ENCODE results near the gene HSDL2. TPM values are rescaled to one million over a fixed set of nuclear protein-coding genes. Genes with fewer than 3 reads are reported as not detected.

Gene HSDL2
- total RNA-seq, 2 experiments from 2014 or later = 25.9 to 28.5 TPM

DNA sequence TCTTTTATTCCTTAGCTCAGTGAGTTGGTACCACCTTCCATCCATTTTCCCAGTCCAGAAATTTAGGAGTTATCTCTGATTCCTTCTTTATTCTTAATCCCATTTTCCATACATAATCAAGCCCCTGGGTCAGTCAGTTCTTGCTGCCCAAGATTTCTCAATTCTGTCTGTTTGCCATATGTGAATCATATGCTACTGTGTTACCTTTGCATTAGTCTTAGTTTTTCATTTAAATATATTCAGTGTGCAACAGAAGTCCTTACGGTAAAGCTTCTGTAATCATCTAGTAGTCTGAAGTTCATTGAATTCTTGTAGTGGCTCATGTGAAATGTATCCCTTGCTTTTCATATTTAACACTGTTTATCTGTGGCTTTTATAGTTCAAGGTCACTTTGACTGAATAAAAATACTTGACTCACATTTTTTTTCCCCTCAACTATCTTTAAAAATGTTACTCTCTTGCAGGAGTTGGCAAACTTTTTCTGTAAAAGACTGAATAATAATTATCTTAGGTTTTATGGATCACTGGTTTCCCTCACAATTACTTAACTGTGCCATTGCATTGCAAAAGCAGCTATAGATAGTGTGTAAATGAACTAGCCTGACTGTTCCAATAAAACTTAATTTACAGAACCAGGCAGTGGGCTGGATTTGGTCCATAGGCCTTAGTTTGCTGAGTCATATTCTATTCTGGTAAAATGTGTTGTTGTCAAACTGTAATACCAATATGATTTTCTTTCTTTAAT, 113.7 kb downstream of the HSDL2 start:
- H3K36me3 Mint-ChIP-seq (ENCODE audit: low read depth) = peaks cover 31% of the 10 kb centered on the region

DNA sequence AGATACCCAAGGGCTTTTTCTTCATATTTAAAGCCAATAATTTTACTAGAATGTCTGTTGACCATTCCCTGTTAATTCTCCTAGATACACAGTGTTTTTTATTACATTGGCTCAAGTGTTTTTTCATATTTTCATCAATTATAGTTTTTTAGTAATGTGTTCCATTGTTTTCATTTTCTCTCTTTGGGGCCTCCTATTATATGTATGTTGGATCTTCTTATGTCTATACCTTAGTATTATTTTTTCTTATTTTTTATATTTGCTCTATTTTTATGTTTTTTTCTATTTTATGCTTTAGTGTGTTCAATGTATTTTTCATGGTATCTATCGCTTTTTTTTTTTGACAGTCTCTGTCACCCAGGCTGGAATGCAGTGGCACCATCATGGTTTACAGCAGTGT, 114.2 kb downstream of the HSDL2 start:
- H3K36me3 Mint-ChIP-seq (ENCODE audit: low read depth) = peaks cover 31% of the 10 kb centered on the region
- DNase-seq = no peak
- H3K9me3 Mint-ChIP-seq = peaks cover 20% of the 10 kb centered on the region
- CTCF ChIA-PET = no interaction called here
- H3K27ac Mint-ChIP-seq = no peak overlapping the region
- peaks cover 10% of the 10 kb centered on the region for H3K4me1 Mint-ChIP-seq (ENCODE audit: low read depth)
- no peaks in the 10 kb centered on the region for H3K27me3 Mint-ChIP-seq (ENCODE audit: low read depth)
- no peak overlapping the region for H3K4me3 Mint-ChIP-seq
- intact Hi-C loops (cut with micrococcal nuclease) = no loop called here

More for the DNA sequence above, 113.7 kb downstream of the HSDL2 start:
- peaks cover 14% of the 10 kb centered on the region for H3K4me1 Mint-ChIP-seq (ENCODE audit: low read depth)
- no peak for DNase-seq
- CTCF ChIA-PET = interaction anchor here (0.6 kb wide), 1 partner anchor 224 kb away, joined by 3 read pairs; the partner anchor contains the start of gene INIP
- H3K27me3 Mint-ChIP-seq (ENCODE audit: low read depth) = no peaks in the 10 kb centered on the region
- intact Hi-C loops (cut with micrococcal nuclease) = no loop called here
- peaks cover 20% of the 10 kb centered on the region for H3K9me3 Mint-ChIP-seq
- no peak overlapping the region for H3K27ac Mint-ChIP-seq
- no peak overlapping the region for H3K4me3 Mint-ChIP-seq

DNA sequence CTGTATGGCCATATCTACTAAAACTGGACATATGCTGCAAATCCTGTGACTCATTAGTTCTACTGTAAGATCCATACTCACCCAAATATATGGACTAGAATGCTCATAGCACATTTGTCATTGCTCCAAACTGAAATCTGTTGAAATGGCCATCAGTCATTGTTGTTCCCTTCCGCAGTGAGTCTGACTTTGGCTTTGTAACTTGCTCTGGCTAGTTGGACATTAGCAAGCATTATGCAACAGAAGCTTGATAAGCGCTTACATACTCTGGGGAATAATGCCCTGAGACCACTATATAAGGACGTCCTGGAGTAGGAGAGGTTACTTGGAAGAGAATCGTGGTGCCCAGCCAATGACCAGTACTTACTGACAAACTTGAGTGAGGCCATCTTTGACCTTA, 115.7 kb downstream of the HSDL2 start:
- CTCF ChIA-PET = no interaction called here
- DNase-seq = no peak
- H3K4me3 Mint-ChIP-seq = no peak overlapping the region
- peaks cover under 1% of the 10 kb centered on the region for H3K4me1 Mint-ChIP-seq (ENCODE audit: low read depth)
- no peak overlapping the region for H3K27ac Mint-ChIP-seq
- intact Hi-C loops (cut with micrococcal nuclease) = no loop called here
- no peaks in the 10 kb centered on the region for H3K27me3 Mint-ChIP-seq (ENCODE audit: low read depth)
- H3K9me3 Mint-ChIP-seq = peaks cover 20% of the 10 kb centered on the region
- H3K36me3 Mint-ChIP-seq (ENCODE audit: low read depth) = peaks cover 31% of the 10 kb centered on the region

DNA sequence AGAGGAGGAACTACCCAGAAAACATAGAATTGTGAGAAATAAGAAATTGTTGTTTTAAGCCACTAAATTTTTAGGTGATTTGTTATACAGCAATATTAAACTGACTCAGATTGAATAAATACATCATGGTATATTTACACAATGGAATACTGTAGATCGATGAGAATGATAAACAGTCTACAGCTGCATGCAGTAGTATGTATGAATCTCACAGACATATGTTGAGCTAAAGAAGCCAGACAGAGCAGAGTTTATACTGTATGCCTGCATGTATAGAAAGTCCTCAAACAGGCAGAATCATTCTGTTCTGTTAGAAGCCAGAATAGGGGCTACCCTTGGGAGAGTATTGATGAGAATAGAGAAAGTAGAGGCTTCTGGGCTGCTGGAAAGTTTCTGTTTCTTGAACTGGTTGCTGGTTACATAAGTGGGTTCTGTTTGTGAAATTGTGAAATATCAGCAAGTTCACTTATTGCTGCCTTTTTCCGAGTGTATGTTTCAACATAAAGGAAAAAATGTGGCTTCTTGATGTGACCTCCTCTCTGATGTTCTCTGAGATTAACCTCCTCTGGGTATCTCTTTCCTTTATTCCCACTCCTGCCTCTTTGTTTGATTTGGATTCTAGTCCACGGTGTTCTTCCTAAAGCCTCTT, 116.3 kb downstream of the HSDL2 start:
- intact Hi-C loops (cut with micrococcal nuclease) = no loop called here
- Mint-ChIP-seq H3K4me3 (no peak overlapping the region), H3K36me3 (ENCODE audit: low read depth) (peaks cover 31% of the 10 kb centered on the region), H3K27ac (no peak overlapping the region), H3K4me1 (ENCODE audit: low read depth) (no peaks in the 10 kb centered on the region), H3K9me3 (peaks cover 20% of the 10 kb centered on the region), H3K27me3 (ENCODE audit: low read depth) (no peaks in the 10 kb centered on the region)
- no peak for DNase-seq
- CTCF ChIA-PET = no interaction called here

DNA sequence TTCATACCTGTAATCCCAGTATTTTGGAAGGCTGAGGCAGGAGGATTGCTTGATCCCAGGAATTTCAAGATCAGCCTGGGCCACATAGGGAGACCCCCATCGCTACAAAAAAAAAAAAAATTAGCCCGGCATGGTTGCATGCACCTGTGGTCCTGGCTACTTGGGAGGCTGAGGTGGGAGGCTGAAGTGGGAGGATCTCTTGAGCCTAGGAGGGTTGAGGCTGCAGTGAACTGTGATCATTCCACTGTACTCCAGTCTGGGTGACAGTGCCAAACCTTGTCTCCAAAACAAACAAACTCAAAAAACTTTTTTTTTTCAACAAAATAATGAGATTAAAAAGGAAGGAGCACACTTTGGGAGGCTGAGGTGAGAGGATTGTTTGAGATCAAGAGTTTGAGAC, 120.9 kb downstream of the HSDL2 start:
- intact Hi-C loops (cut with micrococcal nuclease) = no loop called here
- DNase-seq = no peak
- Mint-ChIP-seq H3K9me3 (no peaks in the 10 kb centered on the region), H3K4me3 (no peak overlapping the region), H3K4me1 (ENCODE audit: low read depth) (no peaks in the 10 kb centered on the region), H3K36me3 (ENCODE audit: low read depth) (no peaks in the 10 kb centered on the region), H3K27me3 (ENCODE audit: low read depth) (no peaks in the 10 kb centered on the region), H3K27ac (no peak overlapping the region)
- CTCF ChIA-PET = no interaction called here

DNA sequence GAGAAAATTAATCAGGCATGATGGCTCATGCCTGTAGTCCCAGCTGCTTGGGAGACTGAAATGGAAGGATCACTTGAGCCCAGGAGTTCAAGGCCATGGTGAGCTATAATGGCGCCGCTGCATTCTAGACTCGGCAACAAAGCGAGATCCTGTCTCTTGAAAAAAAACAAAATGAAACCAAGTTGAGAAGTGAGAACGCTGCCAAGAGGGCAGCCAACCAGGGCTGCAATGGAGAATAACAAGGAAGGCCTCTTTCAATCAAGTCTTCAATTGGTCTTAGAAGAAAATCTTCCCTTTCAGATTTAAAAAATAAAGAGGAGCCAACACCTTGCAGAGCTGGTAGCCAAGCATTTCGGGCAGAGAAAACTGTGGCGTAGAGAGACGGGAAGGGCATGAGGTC, 121.4 kb downstream of the HSDL2 start:
- intact Hi-C loops (cut with micrococcal nuclease) = no loop called here
- H3K4me3 Mint-ChIP-seq = no peak overlapping the region
- CTCF ChIA-PET = no interaction called here
- H3K27me3 Mint-ChIP-seq (ENCODE audit: low read depth) = no peaks in the 10 kb centered on the region
- H3K9me3 Mint-ChIP-seq = no peaks in the 10 kb centered on the region
- no peak overlapping the region for H3K27ac Mint-ChIP-seq
- H3K36me3 Mint-ChIP-seq (ENCODE audit: low read depth) = no peaks in the 10 kb centered on the region
- no peak for DNase-seq
- H3K4me1 Mint-ChIP-seq (ENCODE audit: low read depth) = no peaks in the 10 kb centered on the region

DNA sequence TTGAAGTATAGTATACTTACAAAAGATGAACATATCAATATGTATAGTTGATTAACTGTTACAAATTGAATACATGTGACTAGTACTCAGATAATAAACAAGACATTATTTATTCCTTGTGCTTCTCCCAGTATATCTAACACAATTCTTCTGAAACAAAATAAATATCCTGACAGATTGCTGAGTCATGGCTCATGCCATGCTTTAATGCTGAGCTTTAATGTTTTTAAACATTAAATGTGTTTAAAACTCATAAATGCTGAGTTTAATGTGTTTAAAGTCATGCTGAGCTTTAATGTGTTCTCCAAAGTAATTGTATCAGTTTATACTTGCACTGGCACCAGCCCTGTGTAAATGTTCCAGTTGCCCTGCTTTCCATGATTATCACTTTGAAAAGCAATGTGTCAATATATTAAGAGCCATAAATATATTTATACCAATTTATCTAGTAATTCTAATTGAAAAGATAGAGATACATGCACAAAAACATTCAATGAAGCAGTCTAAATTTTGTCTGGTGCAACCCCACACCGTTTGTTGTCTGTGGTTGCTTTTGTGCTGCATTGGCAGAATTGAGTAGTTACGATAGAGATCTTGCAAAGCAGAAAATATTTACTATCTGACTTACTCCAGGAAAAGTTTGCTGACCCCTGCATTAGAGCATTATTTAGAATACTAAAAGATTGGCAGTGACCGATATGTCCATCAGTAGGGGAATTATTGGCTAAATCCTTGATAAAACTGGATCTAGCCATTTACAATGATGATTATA, 122.5 kb downstream of the HSDL2 start:
- H3K27ac Mint-ChIP-seq = no peak overlapping the region
- H3K4me3 Mint-ChIP-seq = no peak overlapping the region
- CTCF ChIA-PET = interaction anchor here (0.6 kb wide), 1 partner anchor 28 kb away, joined by 3 read pairs; no protein-coding TSS in a partner anchor
- no peaks in the 10 kb centered on the region for H3K4me1 Mint-ChIP-seq (ENCODE audit: low read depth)
- intact Hi-C loops (cut with micrococcal nuclease) = no loop called here
- no peaks in the 10 kb centered on the region for H3K9me3 Mint-ChIP-seq
- H3K36me3 Mint-ChIP-seq (ENCODE audit: low read depth) = no peaks in the 10 kb centered on the region
- H3K27me3 Mint-ChIP-seq (ENCODE audit: low read depth) = no peaks in the 10 kb centered on the region
- DNase-seq = no peak

DNA sequence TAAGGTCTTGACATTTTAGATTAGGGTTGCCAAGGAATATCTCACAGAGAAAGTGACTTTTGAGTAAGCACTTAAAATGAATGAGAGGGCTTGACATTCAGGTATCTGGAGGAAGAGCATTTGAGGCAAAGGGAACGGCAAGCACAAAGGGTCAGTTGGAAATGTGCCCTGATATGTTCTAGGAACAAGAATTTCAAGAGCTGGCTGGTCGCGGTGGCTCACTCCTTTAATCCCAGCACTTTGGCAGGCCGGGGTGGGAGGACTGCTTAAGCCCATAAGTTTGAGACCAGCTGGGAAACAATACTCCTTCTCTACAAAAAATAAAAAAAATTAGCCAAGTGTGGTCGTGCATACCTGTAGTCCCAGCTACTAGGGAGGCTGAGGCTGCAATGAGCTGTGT, 123.3 kb downstream of the HSDL2 start:
- no peaks in the 10 kb centered on the region for H3K36me3 Mint-ChIP-seq (ENCODE audit: low read depth)

DNA sequence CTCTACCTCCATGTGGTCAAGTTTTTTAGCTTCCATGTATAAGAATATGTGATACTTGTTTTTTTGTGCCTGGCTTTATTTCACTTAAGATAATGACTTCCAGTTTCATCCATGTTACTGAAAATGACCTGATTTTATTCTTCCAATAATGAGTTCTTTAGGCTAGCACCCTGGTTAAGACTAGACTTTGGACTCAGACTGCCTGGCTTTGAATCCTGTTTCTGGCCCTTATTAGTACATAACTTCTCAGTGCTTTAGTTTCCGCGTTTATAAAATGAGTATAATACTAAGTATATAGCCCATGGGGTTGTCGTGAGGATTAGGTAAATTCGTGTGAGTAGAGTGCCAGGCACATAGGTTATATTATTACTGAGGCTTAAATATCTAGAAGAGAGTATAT, 125.2 kb downstream of the HSDL2 start:
- Mint-ChIP-seq H3K36me3 (ENCODE audit: low read depth) (no peaks in the 10 kb centered on the region), H3K4me3 (no peak overlapping the region), H3K27ac (no peak overlapping the region), H3K4me1 (ENCODE audit: low read depth) (no peaks in the 10 kb centered on the region), H3K9me3 (no peaks in the 10 kb centered on the region), H3K27me3 (ENCODE audit: low read depth) (no peaks in the 10 kb centered on the region)
- CTCF ChIA-PET = no interaction called here
- no peak for DNase-seq
- intact Hi-C loops (cut with micrococcal nuclease) = no loop called here

More for the DNA sequence above, 123.3 kb downstream of the HSDL2 start:
- no peaks in the 10 kb centered on the region for H3K9me3 Mint-ChIP-seq
- no peaks in the 10 kb centered on the region for H3K4me1 Mint-ChIP-seq (ENCODE audit: low read depth)
- no peak for DNase-seq
- H3K4me3 Mint-ChIP-seq = no peak overlapping the region
- CTCF ChIA-PET = no interaction called here
- H3K27me3 Mint-ChIP-seq (ENCODE audit: low read depth) = no peaks in the 10 kb centered on the region
- intact Hi-C loops (cut with micrococcal nuclease) = no loop called here
- H3K27ac Mint-ChIP-seq = no peak overlapping the region

DNA sequence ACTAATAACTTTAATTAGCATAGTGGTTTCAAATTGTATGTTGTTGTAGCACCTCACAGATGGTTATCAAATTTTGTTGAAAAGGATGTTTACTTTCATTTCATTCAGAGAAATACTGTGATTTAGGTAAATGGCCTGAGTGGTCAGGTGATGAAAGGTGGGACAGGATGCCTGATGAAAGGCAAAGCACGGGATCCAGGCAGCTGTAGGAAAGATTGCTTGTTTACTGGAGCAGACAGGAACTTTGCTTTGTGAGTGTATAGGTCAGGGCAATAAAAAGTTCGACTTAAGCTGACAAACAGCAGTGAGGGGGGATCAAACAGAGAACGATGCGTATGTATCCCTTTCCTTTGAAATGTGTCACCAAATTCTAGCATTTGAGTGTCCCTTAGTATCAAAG, 125.7 kb downstream of the HSDL2 start:
- Mint-ChIP-seq H3K27me3 (ENCODE audit: low read depth) (no peaks in the 10 kb centered on the region), H3K4me3 (no peak overlapping the region), H3K36me3 (ENCODE audit: low read depth) (no peaks in the 10 kb centered on the region), H3K4me1 (ENCODE audit: low read depth) (no peaks in the 10 kb centered on the region), H3K27ac (no peak overlapping the region), H3K9me3 (no peaks in the 10 kb centered on the region)
- CTCF ChIA-PET = no interaction called here
- DNase-seq = no peak
- intact Hi-C loops (cut with micrococcal nuclease) = no loop called here

DNA sequence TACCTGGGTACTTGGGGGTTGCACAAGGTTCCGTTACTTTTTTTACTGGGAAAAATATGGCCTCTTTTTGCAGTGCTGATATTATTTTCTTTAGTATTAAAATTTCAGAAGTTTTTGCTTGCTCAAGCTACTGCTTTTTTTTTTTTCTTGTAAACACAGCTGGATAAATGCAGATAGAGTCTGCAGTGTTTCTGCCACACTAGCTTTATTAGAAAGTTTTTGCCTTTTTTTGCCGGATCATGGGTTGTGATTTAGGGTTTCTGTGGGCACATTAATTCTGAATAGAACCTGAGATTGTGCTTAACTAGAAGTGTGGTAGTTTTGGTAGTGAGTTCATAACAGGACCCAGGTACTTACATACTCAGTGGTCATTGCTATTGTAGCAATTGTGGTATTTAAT, 126.7 kb downstream of the HSDL2 start:
- CTCF ChIA-PET = no interaction called here

DNA sequence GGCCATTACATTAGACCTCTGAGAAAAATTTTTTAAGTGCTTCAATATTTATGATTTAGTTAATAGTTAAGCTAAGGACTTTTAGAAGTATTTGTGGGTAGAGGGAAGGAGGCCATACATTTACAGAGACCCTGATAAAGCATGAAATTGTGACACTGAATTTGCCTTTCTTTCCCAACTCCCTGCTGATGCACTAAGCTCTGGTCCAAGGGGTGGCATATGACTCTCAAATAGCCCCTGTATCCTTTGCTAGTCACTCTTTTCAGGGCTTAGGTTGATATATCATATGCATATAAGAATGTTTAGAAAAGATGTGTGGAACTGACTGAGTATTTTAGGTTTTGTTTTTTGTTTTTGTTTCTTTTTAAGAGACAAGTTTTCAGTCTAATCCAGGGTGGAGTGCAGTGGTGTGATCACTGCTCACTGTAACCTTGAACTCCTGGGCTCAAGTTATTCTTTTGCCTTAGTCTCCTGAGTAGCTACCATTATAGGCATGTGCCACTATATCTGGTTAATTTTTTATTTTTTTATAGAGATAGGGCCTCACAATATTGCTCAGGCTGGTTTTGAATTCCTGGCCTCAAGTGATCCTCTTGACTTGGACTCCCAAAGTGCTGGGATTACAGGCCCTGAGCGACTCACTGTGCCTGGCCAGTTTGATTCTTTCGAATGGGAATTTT, 127.2 kb downstream of the HSDL2 start:
- no peaks in the 10 kb centered on the region for H3K9me3 Mint-ChIP-seq
- intact Hi-C loops (cut with micrococcal nuclease) = no loop called here
- H3K4me3 Mint-ChIP-seq = no peak overlapping the region
- no peak overlapping the region for H3K27ac Mint-ChIP-seq
- no peak for DNase-seq
- no peaks in the 10 kb centered on the region for H3K27me3 Mint-ChIP-seq (ENCODE audit: low read depth)
- no peaks in the 10 kb centered on the region for H3K36me3 Mint-ChIP-seq (ENCODE audit: low read depth)
- no peaks in the 10 kb centered on the region for H3K4me1 Mint-ChIP-seq (ENCODE audit: low read depth)
- CTCF ChIA-PET = no interaction called here

More for the DNA sequence above, 126.7 kb downstream of the HSDL2 start:
- Mint-ChIP-seq H3K4me3 (no peak overlapping the region), H3K9me3 (no peaks in the 10 kb centered on the region), H3K27me3 (ENCODE audit: low read depth) (no peaks in the 10 kb centered on the region), H3K27ac (no peak overlapping the region), H3K36me3 (ENCODE audit: low read depth) (no peaks in the 10 kb centered on the region), H3K4me1 (ENCODE audit: low read depth) (no peaks in the 10 kb centered on the region)
- no peak for DNase-seq
- intact Hi-C loops (cut with micrococcal nuclease) = no loop called here

Data from activated naive CD4-positive, alpha-beta T cell treated with anti-CD3 and anti-CD28 coated beads for 36 hours (primary cell).